Measurements from ENCODE around the gene TTLL7.

- TF ChIP-seq NFRKB (IDR thresholded peaks at IDR 0.05; ENCODE audit: low read depth) = no peak
- TF ChIP-seq ZKSCAN1 (IDR thresholded peaks at IDR 0.05; ENCODE audit: low read depth, low read length) = no peak
Observed at GRCh38 chr1:83846138-83846537, 152.8 kb downstream of the TTLL7 start.
